GM21723 (cell line): ENCODE results near the gene SP140.

Experiments
- ATAC-seq: cut with Tn5 transposase; IDR thresholded peaks from one replicate; pipeline ENCODE4 v1.9.1; 2021; ENCODE audit warnings: mild to moderate bottlenecking, moderate library complexity; ENCODE audit not compliant: unreplicated experiment

SP140 gene

DNA sequence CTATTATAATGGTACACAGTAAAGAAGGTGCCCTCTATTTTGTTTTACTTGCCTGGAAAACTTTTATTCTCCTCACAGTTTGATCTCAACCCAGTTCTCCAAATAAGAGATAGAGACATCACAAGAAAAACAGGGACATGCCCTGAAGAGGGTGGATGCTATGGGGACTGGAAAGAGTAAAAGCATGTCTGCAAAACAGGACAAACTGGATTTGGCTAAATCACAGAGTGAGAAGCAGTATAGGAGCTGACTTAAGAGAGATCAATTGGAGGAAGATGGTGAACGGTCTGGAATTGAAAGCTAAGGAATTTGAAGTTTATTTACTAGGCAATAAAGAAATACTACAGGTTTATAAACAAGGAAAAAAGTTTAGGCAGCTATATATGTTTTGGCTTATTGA, 134.5 kb downstream of the SP140 start:
- ATAC-seq, result no peak

DNA sequence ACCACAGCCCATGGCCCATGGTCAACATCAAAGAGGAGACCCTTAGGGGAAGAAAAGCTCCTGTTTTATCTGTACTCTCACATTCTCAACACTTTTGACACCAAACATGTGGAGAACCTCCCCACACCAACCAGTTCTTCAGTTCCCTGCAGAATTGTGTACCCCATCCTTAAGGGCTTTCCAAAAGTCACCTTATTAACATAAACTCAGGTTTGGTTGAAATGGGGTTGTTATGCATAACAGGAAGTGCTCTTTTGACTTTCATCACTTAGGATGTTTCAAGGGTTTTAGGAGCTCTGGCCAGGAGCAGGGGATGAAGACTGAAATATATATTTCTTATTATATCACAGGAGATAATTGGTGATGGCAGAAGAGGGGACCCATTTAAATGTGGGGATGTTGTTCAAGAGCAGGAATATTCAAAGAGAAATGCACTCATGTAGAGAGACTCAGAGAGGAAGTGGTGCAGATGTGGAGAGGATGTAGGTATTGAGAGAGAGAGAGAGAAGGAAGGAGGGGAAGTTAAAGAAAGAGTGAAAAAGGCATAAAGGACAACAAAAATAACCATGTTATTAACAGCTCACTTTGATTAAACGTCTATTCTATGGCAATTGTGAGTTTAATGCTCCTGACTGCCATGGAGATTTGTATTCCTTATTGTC, 136.6 kb downstream of the SP140 start:
- no peak for ATAC-seq
